Ishikawa (cell line): ENCODE data around the gene VPS37B.

ENCODE experiments used
- CEBPB ChIP-seq: IDR thresholded peaks from 2 replicates; pipeline ENCODE4 v1.6.1; 2012
- CREB1 ChIP-seq: IDR thresholded peaks from 2 replicates; pipeline ENCODE4 v1.6.1; 2012; ENCODE audit warnings: low read depth
- EGR1 ChIP-seq: IDR thresholded peaks from 2 replicates; pipeline ENCODE4 v1.6.1; 2012
- EP300 ChIP-seq: IDR thresholded peaks from 2 replicates; pipeline ENCODE4 v1.6.1; 2012; ENCODE audit warnings: borderline replicate concordance
- FOXM1 ChIP-seq: IDR thresholded peaks from 2 replicates; pipeline ENCODE4 v1.6.1; 2012; ENCODE audit warnings: low read depth, borderline replicate concordance
- NFIC ChIP-seq: IDR thresholded peaks from 2 replicates; pipeline ENCODE4 v1.6.1; 2012
- RAD21 ChIP-seq: IDR thresholded peaks from 2 replicates; pipeline ENCODE4 v1.6.1; 2012; ENCODE audit warnings: low read depth
- REST ChIP-seq: IDR thresholded peaks from 2 replicates; pipeline ENCODE4 v1.6.1; 2012; ENCODE audit warnings: low read depth, mild to moderate bottlenecking
- TAF1 ChIP-seq: IDR thresholded peaks from 2 replicates; pipeline ENCODE4 v1.6.1; 2012; ENCODE audit warnings: low read depth, mild to moderate bottlenecking
- TCF12 ChIP-seq: IDR thresholded peaks from 2 replicates; pipeline ENCODE4 v1.6.1; 2012; ENCODE audit warnings: low read depth
- TEAD4 ChIP-seq: IDR thresholded peaks from 2 replicates; pipeline ENCODE4 v1.6.1; 2012
- USF1 ChIP-seq: IDR thresholded peaks from 2 replicates; pipeline ENCODE4 v1.6.1; 2012
- YY1 ChIP-seq: IDR thresholded peaks from 2 replicates; pipeline ENCODE4 v1.6.1; 2012; ENCODE audit warnings: low read depth
- ZBTB7A ChIP-seq: IDR thresholded peaks from 2 replicates; pipeline ENCODE4 v1.6.1; 2012; ENCODE audit warnings: low read depth
- TF ChIP-seq, protein P1 (sequence below): IDR thresholded peaks from 2 replicates; pipeline ENCODE4 v1.6.1; 2012

Gene VPS37B

DNA sequence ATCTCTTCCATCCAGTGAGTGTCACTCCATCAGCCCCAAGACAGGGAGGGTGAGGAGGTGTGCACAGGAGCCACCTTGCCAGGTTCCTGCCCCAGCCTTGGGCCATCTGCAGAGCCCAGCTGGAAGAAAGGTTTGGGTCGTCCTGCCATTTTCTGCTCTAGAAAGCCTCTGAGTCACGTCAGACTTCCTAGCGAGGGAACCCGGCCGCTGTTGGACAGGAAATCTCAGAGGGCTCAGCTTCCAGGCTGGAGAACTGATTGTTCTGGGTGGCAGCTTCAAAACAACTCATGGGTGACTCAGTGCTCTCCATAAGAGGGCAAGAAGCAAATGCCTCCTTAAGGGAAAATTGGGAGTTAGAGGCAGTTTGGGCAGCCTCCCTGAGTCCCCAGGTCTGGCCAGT, 44.1 kb downstream of the VPS37B start:
- no peak for TF ChIP-seq FOXM1
- TF ChIP-seq RAD21: no peak
- TF ChIP-seq YY1: no peak
- TF ChIP-seq CREB1: no peak
- TF ChIP-seq TAF1: no peak
- no peak for TF ChIP-seq USF1
- TF ChIP-seq TCF12: no peak
- TF ChIP-seq CEBPB: no peak
- no peak for TF ChIP-seq EGR1
- no peak for TF ChIP-seq TEAD4
- no peak for TF ChIP-seq NFIC
- TF ChIP-seq, protein P1, sequence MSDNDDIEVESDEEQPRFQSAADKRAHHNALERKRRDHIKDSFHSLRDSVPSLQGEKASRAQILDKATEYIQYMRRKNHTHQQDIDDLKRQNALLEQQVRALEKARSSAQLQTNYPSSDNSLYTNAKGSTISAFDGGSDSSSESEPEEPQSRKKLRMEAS: no peak
- no peak for TF ChIP-seq EP300
- TF ChIP-seq ZBTB7A: no peak
- TF ChIP-seq REST: no peak

GRCh38 chr12:122850695-122851350, 45.1 kb downstream of the VPS37B start:
- TF ChIP-seq FOXM1: no peak
- TF ChIP-seq CREB1: no peak
- TF ChIP-seq USF1: no peak
- TF ChIP-seq RAD21: no peak
- no peak for TF ChIP-seq REST
- no peak for TF ChIP-seq CEBPB
- TF ChIP-seq, protein P1: no peak
- TF ChIP-seq EP300: no peak
- TF ChIP-seq NFIC: no peak
- TF ChIP-seq YY1: no peak
- no peak for TF ChIP-seq TCF12
- no peak for TF ChIP-seq TEAD4
- TF ChIP-seq EGR1: no peak
- TF ChIP-seq ZBTB7A: no peak
- TF ChIP-seq TAF1: no peak

- no peak for TF ChIP-seq TEAD4
- no peak for TF ChIP-seq ZBTB7A
- no peak for TF ChIP-seq TAF1
- TF ChIP-seq NFIC: no peak
- TF ChIP-seq REST: no peak
- no peak for TF ChIP-seq YY1
- TF ChIP-seq EP300: no peak
- TF ChIP-seq USF1: no peak
- TF ChIP-seq FOXM1: no peak
- TF ChIP-seq, protein P1: no peak
- no peak for TF ChIP-seq CREB1
- no peak for TF ChIP-seq RAD21
These were observed 45.9 kb downstream of the VPS37B start for GRCh38 chr12:122850048-122850445.

GRCh38 chr12:122849352-122850047, 46.4 kb downstream of the VPS37B start:
- TF ChIP-seq TEAD4 (no peak), TCF12 (no peak), RAD21 (no peak), CEBPB (no peak), EGR1 (no peak), ZBTB7A (no peak), REST (no peak), TAF1 (no peak), FOXM1 (no peak), NFIC (no peak), YY1 (no peak), CREB1 (no peak), EP300 (no peak), USF1 (no peak)
- TF ChIP-seq, protein P1: no peak
